B cell (primary cell): Measurements from ENCODE around the gene MED16. TPM values are rescaled to one million over a fixed set of nuclear protein-coding genes. Genes with fewer than 3 reads are reported as not detected.

Experiments
- ATAC-seq: fragments of 200-7000 bp; cut with Tn5 transposase; one replicate; pipeline ENCODE4 v1.10.0; 2021; ENCODE audit warnings: low read depth, mild to moderate bottlenecking, moderate number of reproducible peaks, moderate library complexity
- CTCF ChIA-PET: fragments of 350-600 bp; sonication (Branson Sonifier 250); formaldehyde crosslinking; loops from one replicate; lab custom pipeline; 2021; ENCODE audit warnings: antibody characterized with exemption, inconsistent platforms; lab: Charles Lee
- POLR2A ChIA-PET: fragments of 350-600 bp; sonication (Branson Sonifier 250); formaldehyde crosslinking; loops from one replicate; lab custom pipeline; 2021; ENCODE audit warnings: antibody characterized with exemption; lab: Charles Lee
- DNase-seq: peaks from one replicate; pipeline ENCODE4 v3.0.0; 2013
- H2AFZ ChIP-seq: 2 replicates; pipeline ENCODE4 v1.6.1; 2012; ENCODE audit warnings: mild to moderate bottlenecking, low read depth, low read length; ENCODE audit not compliant: insufficient read depth, poor library complexity, severe bottlenecking
- H3K27ac ChIP-seq, 2 donors: 1 replicate in 1 of 2; 2 replicates in 1 of 2; pipeline ENCODE4 v1.5.1; 2012 to 2013; ENCODE audit warnings: low read length in 2 of 2, mild to moderate bottlenecking in 2 of 2, moderate library complexity in 1 of 2
- H3K27me3 ChIP-seq, 4 experiments: fragments of 200-600 bp in 1 of 4; sonication (generic) in 1 of 4; replicated peaks in 1 of 4; 1 replicate in 2 of 4; 2 replicates in 2 of 4; pipeline versions ENCODE4 v1.6.1 to v1.7.0; 2013 to 2016; ENCODE audit warnings: low read length in 3 of 4, mild to moderate bottlenecking in 2 of 4, mixed read lengths in 1 of 4, moderate library complexity in 1 of 4; ENCODE audit not compliant: insufficient read depth in 4 of 4, control insufficient read depth in 3 of 4; ENCODE audit errors: control extremely low read depth in 1 of 4
- H3K36me3 ChIP-seq, 2 experiments: replicated peaks in 1 of 2; 1 replicate in 1 of 2; 2 replicates in 1 of 2; pipeline versions ENCODE4 v1.6.1 to v1.7.1; 2013; ENCODE audit warnings: low read length in 1 of 2; ENCODE audit not compliant: insufficient read depth in 2 of 2, control insufficient read depth in 1 of 2; ENCODE audit errors: control extremely low read depth in 1 of 2, extremely low read depth in 1 of 2
- H3K4me1 ChIP-seq, 2 donors: fragments of 200-600 bp in 1 of 2; sonication (generic) in 1 of 2; 1 replicate in 1 of 2; 2 replicates in 1 of 2; pipeline versions ENCODE4 v1.5.1 to v1.6.1; 2013 to 2017; ENCODE audit warnings: low read length in 2 of 2; ENCODE audit not compliant: control insufficient read depth in 2 of 2, insufficient read depth in 2 of 2
- H3K4me2 ChIP-seq: replicated peaks from 2 replicates; pipeline ENCODE3; 2012; ENCODE audit warnings: mild to moderate bottlenecking, low read depth, low read length; ENCODE audit not compliant: poor library complexity, severe bottlenecking
- H3K4me3 ChIP-seq, 5 experiments: fragments of 200-600 bp in 1 of 5; sonication (generic) in 1 of 5; 1 replicate in 3 of 5; 2 replicates in 2 of 5; pipeline versions ENCODE4 v1.5.1 to v1.7.0; 2011 to 2016; ENCODE audit warnings: low read length in 4 of 5, mild to moderate bottlenecking in 4 of 5, low read depth in 2 of 5, control low read depth in 1 of 5, moderate library complexity in 1 of 5; ENCODE audit not compliant: insufficient read depth in 1 of 5; ENCODE audit errors: control extremely low read depth in 1 of 5, extremely low read depth in 1 of 5
- H3K79me2 ChIP-seq: fragments of 200-600 bp; sonication (generic); one replicate; pipeline ENCODE4 v1.6.0; 2016; ENCODE audit warnings: low read length; ENCODE audit not compliant: control insufficient read depth, insufficient read depth
- H3K9ac ChIP-seq: fragments of 200-600 bp; sonication (generic); 2 replicates; pipeline ENCODE4 v1.6.1; 2017; ENCODE audit warnings: mild to moderate bottlenecking, low read length, moderate library complexity
- H3K9me3 ChIP-seq, 3 donors: one replicate each; pipeline versions ENCODE4 v1.6.1 to v1.7.1; 2013; ENCODE audit warnings: low read length in 2 of 3; ENCODE audit not compliant: control insufficient read depth in 2 of 3, insufficient read depth in 1 of 3; ENCODE audit errors: control extremely low read depth in 1 of 3
- H4K20me1 ChIP-seq: 2 replicates; pipeline ENCODE4 v1.6.0; 2012; ENCODE audit warnings: mild to moderate bottlenecking, low read length; ENCODE audit not compliant: insufficient read depth, control insufficient read depth, poor library complexity, severe bottlenecking
- H3K27ac Mint-ChIP-seq: one replicate; pipeline ENCODE4 v1.8.0; 2021; ENCODE audit warnings: mixed read lengths
- H3K27me3 Mint-ChIP-seq: one replicate; pipeline ENCODE4 v1.8.0; 2021; ENCODE audit warnings: mixed read lengths
- H3K4me1 Mint-ChIP-seq: one replicate; pipeline ENCODE4 v1.8.0; 2021; ENCODE audit warnings: mixed read lengths
- H3K4me3 Mint-ChIP-seq: one replicate; pipeline ENCODE4 v1.8.0; 2021; ENCODE audit warnings: mixed read lengths
- H3K9me3 Mint-ChIP-seq: one replicate; pipeline ENCODE4 v1.8.0; 2022; ENCODE audit warnings: mixed read lengths; ENCODE audit not compliant: insufficient read depth
- CTCF ChIP-seq: fragments of 200-600 bp; IDR thresholded peaks from one replicate; pipeline ENCODE4 v1.8.0; 2022; ENCODE audit warnings: antibody characterized with exemption, mild to moderate bottlenecking
- EZH2 ChIP-seq: IDR thresholded peaks from 2 replicates; pipeline ENCODE4 v1.6.1; 2012; ENCODE audit warnings: borderline replicate concordance, low read depth, mild to moderate bottlenecking, moderate library complexity, low read length; ENCODE audit not compliant: insufficient read depth, poor library complexity, severe bottlenecking
- WGBS: methylation state at CpG from one replicate; pipeline ENCODE4 v1.1.5; 2013; ENCODE audit warnings: missing lambda C conversion rate; ENCODE audit not compliant: insufficient coverage; 5-methylcytosine and 5-hydroxymethylcytosine counted together
- intact Hi-C: fragments of 100-400 bp; cut with micrococcal nuclease; formaldehyde crosslinking; loops from one replicate; pipeline ENCODE4 v1.10.0; 2022
- polyA plus RNA-seq: library from polyadenylated mRNA; depleted of rRNA; stranded (reverse); fragments of >200 nt; gene quantifications from 2 replicates; pipeline ENCODE4 v1.2.3, GENCODE V29; 2012
- total RNA-seq, 2 donors: library from RNA; stranded (reverse); fragments of 120-200 nt in 1 of 2; gene quantifications; 1 replicate in 1 of 2; 2 replicates in 1 of 2; pipeline versions ENCODE4 v1.2.3 to v1.2.4, GENCODE V29; 2013 to 2022

MED16 gene
- total and polyA plus RNA-seq, 2 donors (not counting 1 experiment from before 2014, with no cell fraction given): 85.0 to 85.3 TPM

- DNase-seq: no peak
- WGBS: 92% methylated on average over 16 of the region's 16 CpGs
- H2AFZ ChIP-seq: no peak overlapping the region
- no peaks in the 10 kb centered on the region for H4K20me1 ChIP-seq
- ATAC-seq: no peak
- Mint-ChIP-seq H3K27me3 (peaks cover 4% of the 10 kb centered on the region), H3K4me1 (peaks cover 20% of the 10 kb centered on the region), H3K4me3 (no peak overlapping the region), H3K9me3 (no peaks in the 10 kb centered on the region), H3K27ac (no peak overlapping the region)
- H3K9me3 ChIP-seq: peaks cover 0 to 14% (median 0%) of the 10 kb centered on the region in 3 donors
- intact Hi-C loops: no loop called here
- H3K4me1 ChIP-seq: peaks cover 23 to 33% of the 10 kb centered on the region in 2 donors
- peaks cover 0 to 10% (median 2%) of the 10 kb centered on the region in 4 experiments for H3K27me3 ChIP-seq
- no peaks in the 10 kb centered on the region for H3K79me2 ChIP-seq
- H3K9ac ChIP-seq: no peak overlapping the region
- H3K4me3 ChIP-seq: no peak overlapping the region
- POLR2A ChIA-PET: no interaction called here
- H3K36me3 ChIP-seq: peaks cover 0 to 17% of the 10 kb centered on the region in 2 experiments
- no peak overlapping the region for H3K4me2 ChIP-seq
- no peak overlapping the region for H3K27ac ChIP-seq
- TF ChIP-seq CTCF: no peak
- no peak for TF ChIP-seq EZH2
- CTCF ChIA-PET: no interaction called here
These were observed 25.6 kb downstream of the MED16 start for GRCh38 chr19:867301-867793.

- Histone ChIP-seq H3K4me3 (no peak overlapping the region), H3K4me2 (no peak overlapping the region), H3K9me3 (peaks cover 0 to 19% (median 0%) of the 10 kb centered on the region in 3 donors), H2AFZ (no peak overlapping the region), H3K4me1 (peaks cover 19 to 29% of the 10 kb centered on the region in 2 donors), H3K79me2 (no peaks in the 10 kb centered on the region), H3K27me3 (peaks cover 0 to 12% (median 2%) of the 10 kb centered on the region in 4 experiments), H3K36me3 (peaks cover 0 to 17% of the 10 kb centered on the region in 2 experiments), H4K20me1 (no peaks in the 10 kb centered on the region), H3K27ac (no peak overlapping the region), H3K9ac (no peak overlapping the region)
- ChIA-PET POLR2A (no interaction called here), CTCF (interaction anchor here (0.6 kb wide), 1 partner anchor 56 kb away, joined by 3 read pairs; no protein-coding TSS in a partner anchor)
- no peak for TF ChIP-seq EZH2
- no peak for TF ChIP-seq CTCF
- no peak overlapping the region for H3K27ac Mint-ChIP-seq
- H3K4me3 Mint-ChIP-seq: no peak overlapping the region
- no peaks in the 10 kb centered on the region for H3K9me3 Mint-ChIP-seq
- ATAC-seq (no peak), DNase-seq (no peak)
- WGBS: 95% methylated on average over 24 of the region's 38 CpGs
- peaks cover 17% of the 10 kb centered on the region for H3K4me1 Mint-ChIP-seq
- peaks cover 4% of the 10 kb centered on the region for H3K27me3 Mint-ChIP-seq
- intact Hi-C loops: no loop called here
These were observed 26.2 kb downstream of the MED16 start for GRCh38 chr19:866769-867300.
